Mesenchymal stem cell (in vitro differentiated cells and primary cell): ENCODE data around the gene LAMB3.

Experiments used
- DNase-seq: peaks from one replicate; pipeline ENCODE4 v3.0.0-alpha.2; 2013
- H2AFZ ChIP-seq: one replicate; pipeline ENCODE4 v1.6.1; 2013; ENCODE audit warnings: low read depth, mild to moderate bottlenecking, control low read depth, inconsistent platforms, low read length, moderate library complexity
- H2AK5ac ChIP-seq: 2 replicates; pipeline ENCODE4 v1.6.1; 2013; ENCODE audit warnings: low read length, moderate library complexity, mild to moderate bottlenecking, inconsistent platforms; ENCODE audit not compliant: severe bottlenecking
- H2BK120ac ChIP-seq: one replicate; pipeline ENCODE4 v1.6.1; 2013; ENCODE audit warnings: low read depth, mild to moderate bottlenecking, inconsistent platforms, low read length, moderate library complexity
- H2BK12ac ChIP-seq, 2 experiments: one replicate each; pipeline ENCODE4 v1.6.1; 2013; ENCODE audit warnings: inconsistent platforms in 2 of 2, low read length in 2 of 2, mild to moderate bottlenecking in 2 of 2, moderate library complexity in 2 of 2, control low read depth in 1 of 2
- H2BK15ac ChIP-seq: one replicate; pipeline ENCODE4 v1.6.1; 2013; ENCODE audit warnings: mild to moderate bottlenecking, low read depth, inconsistent platforms; ENCODE audit not compliant: poor library complexity, severe bottlenecking
- H2BK5ac ChIP-seq: 2 replicates; pipeline ENCODE4 v1.6.1; 2013; ENCODE audit warnings: low read depth, mild to moderate bottlenecking, low read length, control low read depth, inconsistent platforms; ENCODE audit not compliant: poor library complexity, severe bottlenecking
- H3K14ac ChIP-seq, 2 experiments: one replicate each; pipeline ENCODE4 v1.6.1; 2013; ENCODE audit warnings: inconsistent platforms in 2 of 2, low read length in 2 of 2, control low read depth in 1 of 2, mild to moderate bottlenecking in 1 of 2, moderate library complexity in 1 of 2
- H3K18ac ChIP-seq, 2 experiments: one replicate each; pipeline ENCODE4 v1.6.1; 2013; ENCODE audit warnings: inconsistent platforms in 2 of 2, low read length in 2 of 2, control low read depth in 1 of 2, low read depth in 1 of 2, mild to moderate bottlenecking in 1 of 2
- H3K23ac ChIP-seq, 2 experiments: one replicate each; pipeline ENCODE4 v1.6.1; 2013; ENCODE audit warnings: inconsistent platforms in 2 of 2, low read length in 2 of 2, mild to moderate bottlenecking in 2 of 2, moderate library complexity in 2 of 2, control low read depth in 1 of 2
- H3K27ac ChIP-seq: 2 replicates; pipeline ENCODE4 v1.5.1; 2013; ENCODE audit warnings: mild to moderate bottlenecking, moderate library complexity, low read length, control low read depth, inconsistent platforms; ENCODE audit not compliant: poor library complexity, severe bottlenecking
- H3K27me3 ChIP-seq, 2 experiments: 2 replicates each; pipeline versions ENCODE4 v1.6.1 to v1.7.0; 2013; ENCODE audit warnings: low read length in 2 of 2, mild to moderate bottlenecking in 2 of 2, moderate library complexity in 2 of 2, control low read depth in 1 of 2, inconsistent platforms in 1 of 2; ENCODE audit not compliant: control insufficient read depth in 1 of 2, insufficient read depth in 1 of 2
- H3K36me3 ChIP-seq, 2 experiments: 2 replicates each; pipeline versions ENCODE4 v1.6.1 to v1.7.0; 2013; ENCODE audit warnings: low read length in 2 of 2, control low read depth in 1 of 2, inconsistent platforms in 1 of 2, low read depth in 1 of 2, mild to moderate bottlenecking in 1 of 2; ENCODE audit not compliant: insufficient read depth in 2 of 2, control insufficient read depth in 1 of 2
- H3K4ac ChIP-seq, 2 experiments: one replicate each; pipeline ENCODE4 v1.6.1; 2013; ENCODE audit warnings: inconsistent platforms in 2 of 2, low read length in 2 of 2, mild to moderate bottlenecking in 2 of 2, moderate library complexity in 2 of 2, control low read depth in 1 of 2, low read depth in 1 of 2
- H3K4me1 ChIP-seq: 2 replicates; pipeline ENCODE4 v1.6.1; 2013; ENCODE audit warnings: low read depth, low read length, control low read depth; ENCODE audit not compliant: control insufficient read depth, insufficient read depth
- H3K4me2 ChIP-seq: 2 replicates; pipeline ENCODE4 v1.6.1; 2013; ENCODE audit warnings: low read length, mild to moderate bottlenecking, inconsistent platforms; ENCODE audit not compliant: poor library complexity, severe bottlenecking
- H3K4me3 ChIP-seq, 2 experiments: 2 replicates each; pipeline versions ENCODE4 v1.5.1 to v1.7.0; 2013; ENCODE audit warnings: low read length in 2 of 2, mild to moderate bottlenecking in 2 of 2, control low read depth in 1 of 2, low read depth in 1 of 2; ENCODE audit not compliant: insufficient read depth in 1 of 2
- H3K79me1 ChIP-seq: replicated peaks from 2 replicates; pipeline ENCODE4 v1.6.1; 2013; ENCODE audit warnings: mild to moderate bottlenecking, control low read depth, low read length, inconsistent platforms; ENCODE audit not compliant: poor library complexity, severe bottlenecking
- H3K9ac ChIP-seq: 2 replicates; pipeline ENCODE4 v1.7.0; 2013; ENCODE audit warnings: mild to moderate bottlenecking, low read length, moderate library complexity
- H3K9me3 ChIP-seq: 2 replicates; pipeline ENCODE4 v1.7.0; 2013; ENCODE audit warnings: mild to moderate bottlenecking, low read length; ENCODE audit not compliant: control insufficient read depth
- H4K8ac ChIP-seq: one replicate; pipeline ENCODE4 v1.6.1; 2013; ENCODE audit warnings: inconsistent platforms, mild to moderate bottlenecking, low read length, moderate library complexity
- H4K91ac ChIP-seq: one replicate; pipeline ENCODE4 v1.6.1; 2013; ENCODE audit warnings: mild to moderate bottlenecking, low read length, inconsistent platforms
- WGBS: methylation state at CpG from one replicate; pipeline ENCODE4 v1.1.7; 2013; ENCODE audit warnings: mixed read lengths; 5-methylcytosine and 5-hydroxymethylcytosine counted together

Gene LAMB3

DNA sequence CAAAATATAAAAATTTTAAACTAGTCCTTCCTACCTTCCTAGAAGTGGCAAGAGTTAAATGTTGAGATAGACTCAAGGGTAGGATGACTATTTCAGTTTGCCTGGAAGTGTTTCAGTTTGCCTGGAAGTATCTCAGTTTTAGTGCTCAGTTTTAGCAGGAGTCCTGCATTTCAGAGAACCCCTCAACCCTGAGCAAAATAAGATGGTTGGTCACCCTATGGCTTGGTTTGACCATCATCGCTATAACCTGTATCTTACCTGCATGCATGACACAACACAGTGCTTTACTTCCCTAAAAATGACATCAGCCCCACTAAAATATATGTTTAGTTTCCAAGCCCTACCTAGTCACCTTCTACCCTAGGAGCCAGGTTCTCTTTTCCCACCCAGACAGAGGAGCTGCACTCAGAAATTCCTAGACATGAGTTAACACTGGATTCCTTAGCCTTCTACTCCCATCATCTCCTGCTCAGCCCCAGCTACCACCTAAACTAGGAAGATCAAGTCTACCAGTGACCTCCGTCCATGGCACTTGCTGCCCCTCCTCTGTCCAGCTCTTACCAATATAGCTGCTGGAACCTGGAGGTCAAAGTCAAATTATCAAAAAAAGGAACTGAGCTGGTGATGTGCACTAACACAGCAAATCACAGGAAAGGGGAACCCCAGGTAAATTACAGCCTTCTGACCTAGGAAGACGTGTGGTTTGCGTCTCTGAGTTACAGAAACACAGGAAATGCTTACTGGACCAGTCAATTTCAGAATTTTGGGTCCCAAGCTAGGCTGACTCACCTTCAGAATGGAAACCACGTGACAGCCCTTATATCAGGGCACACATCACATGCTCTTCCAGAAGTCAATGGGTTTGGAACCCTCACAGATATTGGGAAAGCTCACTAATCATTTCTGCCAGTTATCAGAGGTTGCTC is 20.7 kb upstream of the LAMB3 start:
- H3K14ac ChIP-seq = no peak overlapping the region

DNA sequence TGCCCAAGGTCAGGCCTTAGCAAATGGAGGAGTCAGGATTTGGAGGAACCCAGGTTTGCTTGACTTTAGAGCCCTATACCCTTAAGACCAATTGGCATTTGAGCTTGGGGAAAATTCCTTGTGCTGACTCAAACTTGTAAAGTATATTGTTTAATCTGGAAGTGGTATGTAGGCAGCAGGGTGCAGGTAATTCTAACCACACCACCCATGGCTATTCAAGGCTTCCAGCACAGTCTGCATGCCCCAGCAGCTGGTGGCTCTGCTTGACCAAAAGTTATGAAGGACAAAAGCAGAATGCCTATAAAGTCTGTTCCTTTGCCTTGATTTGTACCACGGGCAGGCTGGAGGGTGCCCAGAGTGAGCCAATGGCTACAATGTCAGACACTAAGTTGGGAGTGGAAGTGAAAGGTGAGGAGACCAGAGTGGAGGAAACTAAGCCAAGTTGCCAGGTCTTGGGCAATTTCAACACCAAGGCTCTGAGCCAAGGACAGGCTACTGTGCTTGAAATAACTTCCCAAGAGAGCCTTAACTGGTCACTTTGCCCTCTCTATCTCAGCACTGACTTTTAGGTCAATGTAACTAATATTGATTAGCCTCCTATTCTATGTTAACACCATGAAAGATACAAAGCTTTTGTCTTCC is 18.3 kb upstream of the LAMB3 start:
- Histone ChIP-seq H4K91ac (no peak overlapping the region), H3K14ac (no peak overlapping the region), H2BK5ac (no peak overlapping the region), H3K27ac (no peak overlapping the region), H3K18ac (no peak overlapping the region), H2BK12ac (no peak overlapping the region), H2BK15ac (no peak overlapping the region), H3K79me1 (no peaks in the 10 kb centered on the region), H3K23ac (no peak overlapping the region), H3K27me3 (peaks cover 0 to 27% of the 10 kb centered on the region in 2 experiments), H3K9me3 (no peaks in the 10 kb centered on the region), H3K9ac (no peak overlapping the region), H3K4ac (no peak overlapping the region), H2AK5ac (no peak overlapping the region), H3K36me3 (no peaks in the 10 kb centered on the region), H2BK120ac (no peak overlapping the region), H3K4me1 (peaks cover 7% of the 10 kb centered on the region), H3K4me3 (no peak overlapping the region), H2AFZ (no peak overlapping the region), H3K4me2 (no peak overlapping the region), H4K8ac (no peak overlapping the region)
- WGBS = 82% methylated on average over 1 of the region's 1 CpG
- DNase-seq = no peak

More for the DNA sequence above, 20.7 kb upstream of the LAMB3 start:
- WGBS = 62% methylated on average over 5 of the region's 5 CpGs
- peaks cover 0 to 9% of the 10 kb centered on the region in 2 experiments for H3K36me3 ChIP-seq
- no peaks in the 10 kb centered on the region for H3K79me1 ChIP-seq
- H3K27me3 ChIP-seq = peaks cover 0 to 38% of the 10 kb centered on the region in 2 experiments
- H3K23ac ChIP-seq = no peak overlapping the region
- H2BK15ac ChIP-seq = no peak overlapping the region
- H2AFZ ChIP-seq = no peak overlapping the region
- peak overlapping the region; percentile 83 for H3K9ac ChIP-seq
- no peak overlapping the region for H2BK5ac ChIP-seq
- H3K4me3 ChIP-seq = peak overlapping the region in 1 of 2 experiments; percentile 32
- peak overlapping the region in 1 of 2 experiments; percentile 6 for H2BK12ac ChIP-seq
- H2AK5ac ChIP-seq = no peak overlapping the region
- H2BK120ac ChIP-seq = no peak overlapping the region
- no peaks in the 10 kb centered on the region for H3K9me3 ChIP-seq
- no peak overlapping the region for H4K91ac ChIP-seq
- DNase-seq = no peak
- H4K8ac ChIP-seq = no peak overlapping the region
- H3K4me1 ChIP-seq = peaks cover 11% of the 10 kb centered on the region
- no peak overlapping the region for H3K4me2 ChIP-seq
- no peak overlapping the region for H3K4ac ChIP-seq
- no peak overlapping the region for H3K18ac ChIP-seq
- H3K27ac ChIP-seq = no peak overlapping the region

DNA sequence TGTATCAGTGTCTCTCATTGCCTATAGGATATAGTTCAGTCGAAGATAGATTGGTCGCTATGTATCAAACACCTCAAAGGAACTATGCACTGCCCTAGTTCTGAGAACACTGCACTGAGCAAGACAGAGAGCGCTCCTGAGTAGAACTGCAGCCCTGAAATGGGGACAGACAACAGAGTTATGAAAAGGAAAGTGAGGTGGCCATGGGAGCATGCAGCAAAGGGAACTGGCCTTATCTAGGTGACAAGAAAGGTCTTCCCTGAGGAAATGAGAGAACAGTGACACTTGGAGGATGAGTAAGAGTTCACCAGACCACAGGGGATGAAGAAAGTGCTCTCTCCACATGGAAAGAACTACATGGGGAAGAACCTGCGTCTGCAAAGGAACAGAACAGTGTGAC is 15.5 kb upstream of the LAMB3 start:
- Histone ChIP-seq H2AK5ac (no peak overlapping the region), H3K4ac (no peak overlapping the region), H2AFZ (no peak overlapping the region), H2BK12ac (no peak overlapping the region), H3K18ac (no peak overlapping the region), H4K8ac (no peak overlapping the region), H3K4me2 (no peak overlapping the region), H2BK120ac (no peak overlapping the region), H3K36me3 (no peaks in the 10 kb centered on the region), H3K79me1 (no peaks in the 10 kb centered on the region), H3K4me1 (no peaks in the 10 kb centered on the region), H3K4me3 (no peak overlapping the region), H2BK5ac (no peak overlapping the region), H4K91ac (no peak overlapping the region), H3K23ac (no peak overlapping the region), H3K9me3 (no peaks in the 10 kb centered on the region), H3K9ac (no peak overlapping the region), H3K27me3 (peaks cover 0 to 7% of the 10 kb centered on the region in 2 experiments), H2BK15ac (no peak overlapping the region), H3K14ac (no peak overlapping the region), H3K27ac (no peak overlapping the region)
- peak; percentile 47 for DNase-seq
- 90% methylated on average over 4 of the region's 4 CpGs for WGBS

DNA sequence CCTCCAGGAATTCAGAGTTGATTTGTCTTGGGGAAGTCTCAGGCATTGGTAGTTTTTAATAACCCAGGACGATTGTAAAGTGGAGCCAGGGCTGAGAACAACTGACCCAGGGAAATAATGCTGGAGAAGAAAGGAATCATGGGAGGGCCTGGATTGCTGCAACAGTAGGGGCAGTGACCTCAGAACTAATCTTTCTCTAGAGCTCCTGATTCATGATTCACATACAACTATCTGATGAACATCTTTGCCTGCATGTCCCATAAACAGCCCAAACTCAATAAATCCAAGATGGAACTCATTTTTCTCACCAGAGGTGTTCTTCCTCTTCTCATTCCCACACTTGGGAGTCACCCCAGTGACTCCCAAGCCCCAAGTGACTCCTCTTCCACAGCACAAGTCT is 14.9 kb upstream of the LAMB3 start:
- Histone ChIP-seq H3K14ac (no peak overlapping the region), H4K8ac (no peak overlapping the region), H2AFZ (no peak overlapping the region), H2BK120ac (no peak overlapping the region), H3K4me2 (no peak overlapping the region), H3K79me1 (no peaks in the 10 kb centered on the region), H3K36me3 (no peaks in the 10 kb centered on the region), H3K9me3 (no peaks in the 10 kb centered on the region), H2BK15ac (no peak overlapping the region), H3K18ac (no peak overlapping the region), H2BK5ac (no peak overlapping the region), H2AK5ac (no peak overlapping the region), H3K4ac (no peak overlapping the region), H3K9ac (no peak overlapping the region), H3K4me1 (no peaks in the 10 kb centered on the region), H4K91ac (no peak overlapping the region), H3K4me3 (no peak overlapping the region), H3K23ac (no peak overlapping the region), H3K27me3 (peaks cover 0 to 6% of the 10 kb centered on the region in 2 experiments), H3K27ac (no peak overlapping the region), H2BK12ac (no peak overlapping the region)
- no peak for DNase-seq
- WGBS = 100% methylated on average over 1 of the region's 1 CpG
